ENCODE data around the gene EEPD1.
"Not testable (repeated sequence)": the region's sequence is repeated elsewhere in the genome, so short reads cannot be mapped to it uniquely, and the experiment has no call there.

Gene EEPD1

GRCh38 chr7:36129048-36129534 is 24.0 kb upstream of the EEPD1 start:
- DNase-seq, result no peak

- DNase-seq, result no peak
Measured at GRCh38 chr7:36130236-36130945, 22.7 kb upstream of the EEPD1 start.

GRCh38 chr7:36131026-36131425 is 22.0 kb upstream of the EEPD1 start:
- no peak for DNase-seq

- DNase-seq, result no peak
Measured at GRCh38 chr7:36131499-36131898, 21.6 kb upstream of the EEPD1 start.

- no peak for DNase-seq
Measured at GRCh38 chr7:36132012-36132411, 21.0 kb upstream of the EEPD1 start.

GRCh38 chr7:36135700-36136099 is 17.4 kb upstream of the EEPD1 start:
- no peak for DNase-seq

GRCh38 chr7:36137258-36137657 is 15.8 kb upstream of the EEPD1 start:
- DNase-seq, result no peak

GRCh38 chr7:36137754-36138153 is 15.3 kb upstream of the EEPD1 start:
- no peak for DNase-seq

GRCh38 chr7:36138209-36138608 is 14.8 kb upstream of the EEPD1 start:
- no peak for DNase-seq

GRCh38 chr7:36141351-36141750 is 11.7 kb upstream of the EEPD1 start:
- DNase-seq, result no peak

- DNase-seq, result no peak
Measured at GRCh38 chr7:36141850-36142249, 11.2 kb upstream of the EEPD1 start.

GRCh38 chr7:36144189-36144588 is 8.9 kb upstream of the EEPD1 start:
- DNase-seq, result no peak

- DNase-seq, result no peak
Measured at GRCh38 chr7:36145686-36146085, 7.4 kb upstream of the EEPD1 start.

- no peak for DNase-seq
Measured at GRCh38 chr7:36147361-36147760, 5.7 kb upstream of the EEPD1 start.

GRCh38 chr7:36148422-36149065 is 4.5 kb upstream of the EEPD1 start:
- no peak for DNase-seq

GRCh38 chr7:36149240-36149639 is 3.8 kb upstream of the EEPD1 start:
- not testable (repeated sequence) for DNase-seq

GRCh38 chr7:36149694-36150452 is 3.2 kb upstream of the EEPD1 start:
- DNase-seq, result no peak

GRCh38 chr7:36151921-36152755 is 916 bp upstream of the EEPD1 start:
- DNase-seq, result no peak

GRCh38 chr7:36153571-36154097 is 580 bp downstream of the EEPD1 start:
- no peak for DNase-seq

GRCh38 chr7:36154255-36155212 is 1.5 kb downstream of the EEPD1 start:
- no peak for DNase-seq

- no peak for DNase-seq
Measured at GRCh38 chr7:36155811-36156361, 2.8 kb downstream of the EEPD1 start.
